Kidney epithelial cell (primary cell): ENCODE measurements around the gene RELT. TPM values are rescaled to one million over a fixed set of nuclear protein-coding genes. Genes with fewer than 3 reads are reported as not detected.

Experiments used
- DNase-seq: peaks from one replicate; pipeline ENCODE4 v3.0.0-alpha.2; 2010; ENCODE audit warnings: low read depth
- H3K27me3 ChIP-seq: 2 replicates; pipeline ENCODE4 v1.6.0; 2011; ENCODE audit warnings: low read length; ENCODE audit not compliant: control insufficient read depth, insufficient read depth
- H3K36me3 ChIP-seq: 2 replicates; pipeline ENCODE4 v1.5.1; 2011; ENCODE audit warnings: low read length; ENCODE audit not compliant: control insufficient read depth, insufficient read depth
- H3K4me3 ChIP-seq: 2 replicates; pipeline ENCODE4 v1.5.1; 2011; ENCODE audit warnings: low read depth, mild to moderate bottlenecking, control low read depth, low read length
- CTCF ChIP-seq: IDR thresholded peaks from 2 replicates; pipeline ENCODE4 v1.5.1; 2011; ENCODE audit warnings: mild to moderate bottlenecking, moderate library complexity, low read length, control low read depth, inconsistent platforms; ENCODE audit not compliant: insufficient read depth, poor library complexity, severe bottlenecking
- total RNA-seq: library from RNA; depleted of rRNA; stranded (reverse); fragments of >200 nt; gene quantifications from 2 replicates; pipeline ENCODE4 v1.2.3, GENCODE V29; 2015

The RELT gene
- total RNA-seq, 1 donor from 2014 or later, result 8.0 TPM

- no peak for TF ChIP-seq CTCF
- no peak for DNase-seq
- no peak overlapping the region for H3K4me3 ChIP-seq
- peaks cover 2% of the 10 kb centered on the region for H3K36me3 ChIP-seq
- no peaks in the 10 kb centered on the region for H3K27me3 ChIP-seq
These were observed 13.7 kb downstream of the RELT start for GRCh38 chr11:73389916-73390315.

- Histone ChIP-seq H3K27me3 (no peaks in the 10 kb centered on the region), H3K36me3 (peaks cover 4% of the 10 kb centered on the region), H3K4me3 (no peak overlapping the region)
- no peak for DNase-seq
- TF ChIP-seq CTCF, result no peak
These were observed 14.7 kb downstream of the RELT start for GRCh38 chr11:73390601-73391565.

- no peak for TF ChIP-seq CTCF
- no peak for DNase-seq
- no peak overlapping the region for H3K4me3 ChIP-seq
- peaks cover 4% of the 10 kb centered on the region for H3K36me3 ChIP-seq
- no peaks in the 10 kb centered on the region for H3K27me3 ChIP-seq
These were observed 15.5 kb downstream of the RELT start for GRCh38 chr11:73391665-73392064.

DNA sequence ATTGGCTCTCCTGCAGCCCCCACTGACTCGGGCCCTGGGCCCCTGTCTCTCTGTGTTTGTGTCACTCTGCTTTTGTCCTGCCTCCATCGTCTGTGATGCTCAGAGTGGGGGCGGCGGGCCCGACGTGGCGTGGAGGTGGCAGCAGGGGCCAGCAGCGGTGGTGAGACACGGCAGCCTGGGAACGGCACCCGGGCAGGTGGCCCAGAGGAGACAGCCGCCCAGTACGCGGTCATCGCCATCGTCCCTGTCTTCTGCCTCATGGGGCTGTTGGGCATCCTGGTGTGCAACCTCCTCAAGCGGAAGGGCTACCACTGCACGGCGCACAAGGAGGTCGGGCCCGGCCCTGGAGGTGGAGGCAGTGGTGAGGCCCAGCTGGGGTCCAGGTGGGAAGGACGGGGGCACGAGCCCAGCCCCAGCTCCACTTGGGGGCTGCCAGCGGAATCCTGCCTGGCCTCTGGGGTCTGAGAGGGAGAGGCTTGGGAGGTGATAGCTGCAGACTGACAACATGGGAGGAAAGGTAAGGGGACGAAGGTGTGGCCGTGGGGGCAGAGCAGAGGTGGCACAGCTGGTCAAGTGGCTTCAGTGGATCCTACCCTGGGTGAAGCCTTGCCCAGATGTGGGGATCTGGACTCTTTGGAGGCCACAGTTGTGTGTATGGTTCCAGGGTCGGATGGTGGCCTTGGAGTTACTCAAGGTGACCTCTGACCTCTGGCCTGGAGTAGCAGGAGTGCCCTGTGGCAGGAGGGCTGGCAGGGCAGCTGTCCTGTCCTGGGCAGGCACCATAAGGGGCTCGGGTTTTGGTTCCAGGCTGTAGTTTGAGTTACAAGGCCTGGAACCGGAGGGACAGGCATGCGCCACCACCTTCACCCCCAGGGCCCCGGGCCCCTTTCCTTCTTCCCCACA lies 16.2 kb downstream of the RELT start:
- Histone ChIP-seq H3K4me3 (no peak overlapping the region), H3K27me3 (no peaks in the 10 kb centered on the region), H3K36me3 (peaks cover 4% of the 10 kb centered on the region)
- TF ChIP-seq CTCF, result no peak
- no peak for DNase-seq

- H3K4me3 ChIP-seq, result no peak overlapping the region
- peaks cover 4% of the 10 kb centered on the region for H3K36me3 ChIP-seq
- no peak for DNase-seq
- no peak for TF ChIP-seq CTCF
- H3K27me3 ChIP-seq, result no peaks in the 10 kb centered on the region
These were observed 16.8 kb downstream of the RELT start for GRCh38 chr11:73393011-73393380.
